HG03025 (cell line): ENCODE data around the gene SLC50A1.
"Not testable (repeated sequence)": the region's sequence is repeated elsewhere in the genome, so short reads cannot be mapped to it uniquely, and the experiment has no call there.

Experiments used
- ATAC-seq: cut with Tn5 transposase; IDR thresholded peaks from one replicate; pipeline ENCODE4 v1.9.1; 2021; ENCODE audit warnings: mild to moderate bottlenecking, moderate library complexity; ENCODE audit not compliant: unreplicated experiment, low FRiP score

The SLC50A1 gene

DNA sequence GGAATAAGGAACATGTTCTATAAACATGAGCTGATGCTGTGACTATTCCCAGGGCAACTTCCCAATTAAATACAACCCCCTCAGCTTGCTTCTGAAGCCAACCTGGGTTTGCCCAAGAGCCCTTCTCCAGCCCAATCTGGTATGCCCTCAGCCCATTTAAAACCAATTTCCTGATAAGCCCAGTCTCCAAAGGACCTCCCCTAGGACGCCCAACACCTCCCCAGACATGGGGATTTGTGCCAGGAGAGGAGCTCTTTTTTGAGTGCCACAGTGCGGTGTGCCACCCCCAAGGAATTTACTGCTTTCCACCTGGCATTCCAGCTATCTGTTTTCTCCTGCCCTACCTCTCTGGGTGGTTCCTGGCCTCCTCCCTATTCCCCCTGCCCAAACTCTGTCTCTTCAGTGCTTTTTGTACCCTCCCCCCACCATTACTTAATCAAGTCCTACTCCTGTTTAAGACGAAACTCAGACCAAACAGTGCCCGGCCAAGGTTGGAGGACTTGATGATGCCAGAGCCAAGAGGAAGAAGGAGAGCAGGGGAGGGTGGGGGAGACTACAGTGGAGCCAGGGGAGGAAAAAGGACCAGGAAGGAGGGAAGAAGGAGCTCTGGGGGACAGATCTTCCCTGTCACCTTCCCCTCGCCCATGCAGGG is 19.4 kb upstream of the SLC50A1 start:
- ATAC-seq, result no peak

GRCh38 chr1:155117610-155118009 is 18.0 kb upstream of the SLC50A1 start:
- no peak for ATAC-seq

GRCh38 chr1:155118090-155118489 is 17.6 kb upstream of the SLC50A1 start:
- not testable (repeated sequence) for ATAC-seq

DNA sequence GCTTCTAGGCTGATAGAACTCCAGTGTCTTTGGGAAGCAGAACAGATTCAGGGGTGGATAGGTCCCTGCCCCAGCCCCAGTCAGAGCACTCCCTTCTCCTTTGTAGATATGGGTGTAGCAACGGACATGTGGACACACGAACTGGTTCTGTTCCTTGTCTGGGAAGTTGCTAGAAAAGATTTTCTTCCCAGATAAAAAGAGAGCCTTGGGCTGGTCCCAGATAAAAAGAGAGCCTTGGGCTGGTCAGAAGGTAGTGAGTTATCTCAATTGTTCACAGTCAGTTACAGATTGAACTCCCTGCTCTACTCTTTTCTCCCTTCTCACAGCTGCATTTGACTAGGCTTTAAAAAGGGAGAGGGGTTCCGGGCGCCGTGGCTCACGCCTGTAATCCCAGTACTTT is 15.4 kb upstream of the SLC50A1 start:
- no peak for ATAC-seq

GRCh38 chr1:155121249-155121648 is 14.4 kb upstream of the SLC50A1 start:
- no peak for ATAC-seq

- no peak for ATAC-seq
These were observed 13.3 kb upstream of the SLC50A1 start for GRCh38 chr1:155122308-155122707.

DNA sequence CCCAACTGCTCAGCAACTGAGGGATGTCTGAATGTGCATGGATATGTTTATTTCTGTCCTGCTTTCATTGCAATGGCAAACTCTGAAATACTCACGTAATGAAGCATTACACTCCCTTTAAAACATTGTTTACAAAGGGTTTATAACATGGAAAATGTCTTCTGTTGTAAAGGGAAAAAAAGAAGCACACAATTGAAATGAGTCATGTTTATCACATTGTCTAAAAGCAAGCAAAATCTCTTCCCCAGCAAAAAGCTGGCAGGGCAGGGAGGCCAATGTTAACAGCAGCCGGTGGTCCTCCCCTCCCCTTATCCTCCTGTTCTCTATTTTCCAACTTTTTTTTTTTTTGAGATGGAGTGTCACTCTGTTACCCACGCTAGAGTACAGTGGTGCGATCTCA is 11.9 kb upstream of the SLC50A1 start:
- ATAC-seq, result no peak

GRCh38 chr1:155124503-155125463 is 10.9 kb upstream of the SLC50A1 start:
- ATAC-seq, result no peak

DNA sequence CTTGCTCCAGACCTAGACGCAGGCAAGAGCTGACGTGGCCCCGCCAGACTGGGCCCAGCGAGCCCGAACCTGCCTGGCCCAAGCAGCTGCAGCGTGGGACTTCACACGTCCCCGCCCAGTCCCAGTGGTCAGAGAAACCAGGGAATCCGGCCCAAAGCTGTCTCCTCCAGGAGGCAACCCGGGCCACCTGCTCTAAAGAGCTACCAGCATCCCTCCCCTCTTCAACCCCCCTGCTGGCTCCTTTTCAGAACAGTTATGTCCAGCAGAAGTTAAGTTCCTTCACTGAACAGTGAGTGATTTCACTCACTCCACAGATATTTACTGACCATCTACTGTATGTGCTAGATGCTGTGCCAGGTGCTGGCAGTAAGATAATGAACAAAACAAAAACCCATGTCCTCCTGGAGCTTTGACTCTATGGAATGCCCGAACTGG is 10.1 kb upstream of the SLC50A1 start:
- no peak for ATAC-seq

- ATAC-seq, result no peak
These were observed 9.6 kb upstream of the SLC50A1 start for GRCh38 chr1:155125946-155126555.

- no peak for ATAC-seq
These were observed 9.0 kb upstream of the SLC50A1 start for GRCh38 chr1:155126556-155127104.

- ATAC-seq, result no peak
These were observed 8.3 kb upstream of the SLC50A1 start, which contains the start of gene EFNA1 for GRCh38 chr1:155127105-155127966. EFNA1 (plus strand) TSS chr1:155127876; CDS start chr1:155127978, 102 bp downstream.

DNA sequence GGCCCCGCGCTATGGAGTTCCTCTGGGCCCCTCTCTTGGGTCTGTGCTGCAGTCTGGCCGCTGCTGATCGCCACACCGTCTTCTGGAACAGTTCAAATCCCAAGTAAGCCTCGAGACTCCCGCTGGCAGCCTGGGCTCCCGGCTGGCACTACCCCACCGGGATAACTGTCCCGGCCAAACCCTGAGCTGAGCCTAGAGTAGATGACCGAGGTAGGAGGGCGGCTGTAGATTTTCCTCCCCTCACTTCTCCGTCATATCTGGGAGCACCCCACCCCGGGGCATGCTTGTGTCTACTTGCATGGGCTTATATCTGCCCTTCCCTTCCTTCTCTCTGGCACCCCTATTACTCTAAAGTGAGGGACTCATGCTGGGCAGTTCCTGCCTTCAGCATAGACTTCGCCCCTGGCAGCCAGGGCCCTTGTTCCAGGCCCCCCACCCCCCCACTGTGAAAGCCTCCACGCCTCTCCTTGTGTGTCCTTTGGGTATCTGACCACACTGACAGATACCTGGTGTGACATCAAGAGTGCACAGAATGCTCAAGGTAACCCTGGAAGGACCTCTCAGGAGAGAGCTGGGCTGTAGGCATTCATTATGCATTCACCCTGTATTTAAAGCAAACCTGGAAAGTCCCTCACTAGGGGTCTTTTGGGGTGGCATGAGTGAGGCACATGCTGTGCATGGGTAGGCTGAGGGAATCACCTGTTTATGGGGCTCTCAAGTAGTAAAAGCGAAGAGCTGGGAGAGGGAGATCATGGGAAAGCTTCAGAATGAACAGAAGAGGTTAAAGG is 7.5 kb upstream of the SLC50A1 start:
- no peak for ATAC-seq

GRCh38 chr1:155128755-155129473 is 6.7 kb upstream of the SLC50A1 start:
- ATAC-seq, result no peak

- no peak for ATAC-seq
These were observed 5.2 kb upstream of the SLC50A1 start for GRCh38 chr1:155130272-155131006.

GRCh38 chr1:155131285-155131684 is 4.4 kb upstream of the SLC50A1 start:
- ATAC-seq, result no peak

- no peak for ATAC-seq
These were observed 3.8 kb upstream of the SLC50A1 start for GRCh38 chr1:155131856-155132255.

DNA sequence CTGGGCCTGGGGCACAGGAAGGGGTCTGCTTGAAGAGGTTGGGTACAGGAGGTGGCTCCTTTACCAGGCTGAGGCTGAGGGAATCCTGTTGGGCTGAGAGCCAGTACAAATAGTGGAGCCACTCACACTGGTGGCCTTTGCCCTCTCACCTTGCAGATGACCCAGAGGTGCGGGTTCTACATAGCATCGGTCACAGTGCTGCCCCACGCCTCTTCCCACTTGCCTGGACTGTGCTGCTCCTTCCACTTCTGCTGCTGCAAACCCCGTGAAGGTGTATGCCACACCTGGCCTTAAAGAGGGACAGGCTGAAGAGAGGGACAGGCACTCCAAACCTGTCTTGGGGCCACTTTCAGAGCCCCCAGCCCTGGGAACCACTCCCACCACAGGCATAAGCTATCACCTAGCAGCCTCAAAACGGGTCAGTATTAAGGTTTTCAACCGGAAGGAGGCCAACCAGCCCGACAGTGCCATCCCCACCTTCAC is 1.8 kb upstream of the SLC50A1 start:
- no peak for ATAC-seq
